Thoracic aorta (tissue), 2 donors: ENCODE measurements around the gene FOXD1. TPM values are rescaled to one million over a fixed set of nuclear protein-coding genes. Genes with fewer than 3 reads are reported as not detected.

Source experiments
- ATAC-seq: fragments of 150-250 bp; one replicate; pipeline ENCODE4 v1.8.0; 2017; ENCODE audit warnings: low read depth; ENCODE audit not compliant: insufficient number of reproducible peaks, low FRiP score
- DNase-seq: peaks from one replicate; pipeline ENCODE4 v3.0.0-alpha.2; 2020; ENCODE audit warnings: low spot score
- H3K27ac ChIP-seq, 2 donors: fragments of 200-600 bp; sonication (generic); 1 replicate in 1 of 2; 2 replicates in 1 of 2; pipeline ENCODE4 v1.5.1; 2016; ENCODE audit warnings: mild to moderate bottlenecking in 2 of 2, moderate library complexity in 2 of 2
- H3K27me3 ChIP-seq: fragments of 200-600 bp; sonication (generic); replicated peaks from 2 replicates; pipeline ENCODE4 v1.6.0; 2016; ENCODE audit warnings: mild to moderate bottlenecking; ENCODE audit not compliant: insufficient read depth
- H3K36me3 ChIP-seq: fragments of 200-600 bp; sonication (generic); one replicate; pipeline ENCODE4 v1.5.1; 2016
- H3K4me1 ChIP-seq, 2 donors: fragments of 200-600 bp; sonication (generic); 1 replicate in 1 of 2; 2 replicates in 1 of 2; pipeline versions ENCODE4 v1.5.1 to v1.6.0; 2016; ENCODE audit warnings: low read depth in 2 of 2, mild to moderate bottlenecking in 1 of 2; ENCODE audit not compliant: control insufficient read depth in 1 of 2
- H3K4me3 ChIP-seq: fragments of 200-600 bp; sonication (generic); 2 replicates; pipeline ENCODE4 v1.5.1; 2016; ENCODE audit warnings: mild to moderate bottlenecking
- H3K9me3 ChIP-seq: fragments of 200-600 bp; sonication (generic); 2 replicates; pipeline ENCODE4 v1.5.1; 2016
- CTCF ChIP-seq: fragments of 200-600 bp; sonication (generic); IDR thresholded peaks from one replicate; pipeline ENCODE4 v1.5.1; 2019; ENCODE audit warnings: antibody characterized with exemption
- total RNA-seq, 2 donors: library from RNA; depleted of rRNA; stranded (reverse); fragments of >200 nt; gene quantifications; one replicate each; pipeline versions ENCODE4 v1.1.0 to v1.2.3, GENCODE V29; 2016

Gene FOXD1
- total RNA-seq, 2 donors from 2014 or later = 6.8 to 10.0 TPM

GRCh38 chr5:73486119-73486899, 37.7 kb upstream of the FOXD1 start:
- no peaks in the 10 kb centered on the region for H3K4me1 ChIP-seq
- TF ChIP-seq CTCF = no peak
- H3K9me3 ChIP-seq = no peaks in the 10 kb centered on the region
- ATAC-seq = no peak
- DNase-seq = no peak
- H3K4me3 ChIP-seq = no peak overlapping the region
- H3K27ac ChIP-seq = no peak overlapping the region
- no peaks in the 10 kb centered on the region for H3K27me3 ChIP-seq
- no peaks in the 10 kb centered on the region for H3K36me3 ChIP-seq

DNA sequence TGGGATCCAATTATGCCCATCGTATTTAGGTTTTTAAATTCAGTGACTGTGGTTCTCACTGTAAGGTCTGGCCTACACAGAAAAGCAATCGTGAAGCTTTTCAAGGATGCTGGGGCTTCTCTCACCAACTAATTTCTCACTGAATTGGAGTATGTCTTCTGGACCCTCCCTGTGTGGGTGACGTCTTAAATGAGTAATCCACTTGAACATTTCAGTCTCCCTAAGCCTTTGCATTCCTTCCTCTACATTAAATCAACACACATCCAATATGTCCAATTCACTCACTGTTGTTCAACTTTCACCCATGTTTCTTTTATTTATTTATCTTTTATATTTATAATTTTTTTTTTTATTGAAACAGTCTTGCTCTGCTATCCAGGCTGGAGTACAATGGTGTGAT, 37.1 kb upstream of the FOXD1 start:
- Histone ChIP-seq H3K4me1 (no peaks in the 10 kb centered on the region), H3K9me3 (no peaks in the 10 kb centered on the region), H3K27ac (no peak overlapping the region), H3K4me3 (no peak overlapping the region), H3K27me3 (no peaks in the 10 kb centered on the region), H3K36me3 (no peaks in the 10 kb centered on the region)
- ATAC-seq (no peak), DNase-seq (no peak)
- TF ChIP-seq CTCF = no peak

DNA sequence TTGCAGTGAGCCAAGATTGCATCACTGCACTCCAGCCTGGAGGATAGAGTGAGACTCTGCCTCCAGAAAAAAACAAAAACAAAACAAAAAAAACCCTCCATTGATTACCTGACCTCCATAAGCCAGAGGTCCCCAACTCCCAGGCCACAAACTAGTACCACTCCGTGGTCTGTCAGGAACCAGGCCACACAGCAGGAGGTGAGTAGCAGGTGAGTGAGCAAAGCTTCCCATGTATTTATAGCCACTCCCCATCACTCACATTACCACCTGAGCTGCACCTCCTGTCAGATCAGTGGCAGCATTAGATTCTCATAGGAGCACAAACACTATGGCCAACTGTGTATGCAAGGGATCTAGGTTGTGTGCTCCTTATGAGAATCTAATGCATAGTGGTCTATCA, 35.9 kb upstream of the FOXD1 start:
- no peaks in the 10 kb centered on the region for H3K27me3 ChIP-seq
- no peaks in the 10 kb centered on the region for H3K4me1 ChIP-seq
- ATAC-seq (no peak), DNase-seq (no peak)
- H3K27ac ChIP-seq = no peak overlapping the region
- H3K9me3 ChIP-seq = no peaks in the 10 kb centered on the region
- no peak for TF ChIP-seq CTCF
- H3K36me3 ChIP-seq = no peaks in the 10 kb centered on the region
- H3K4me3 ChIP-seq = no peak overlapping the region

DNA sequence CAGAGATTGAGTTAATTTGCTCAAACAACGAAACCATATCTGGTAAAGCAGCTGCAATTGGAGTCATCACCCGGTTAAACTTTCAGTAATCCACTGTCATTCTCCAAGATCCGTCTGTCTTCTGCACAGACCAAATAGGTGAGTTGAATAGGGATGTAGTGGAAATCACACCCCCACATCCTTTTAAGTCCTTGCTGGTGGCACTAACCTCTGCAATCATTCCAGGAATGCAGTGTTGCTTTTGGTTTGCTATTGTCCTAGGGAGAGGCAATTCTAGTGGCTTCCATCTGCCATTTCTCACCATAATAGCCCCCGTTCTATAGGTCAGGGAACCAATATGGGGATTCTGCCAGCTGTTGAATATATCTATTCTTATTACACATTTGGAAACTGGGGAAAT, 35.1 kb upstream of the FOXD1 start:
- H3K27me3 ChIP-seq = no peaks in the 10 kb centered on the region
- H3K36me3 ChIP-seq = no peaks in the 10 kb centered on the region

More for the DNA sequence above, 35.1 kb upstream of the FOXD1 start:
- no peak overlapping the region for H3K4me3 ChIP-seq
- no peak for TF ChIP-seq CTCF
- no peak overlapping the region for H3K27ac ChIP-seq
- no peaks in the 10 kb centered on the region for H3K4me1 ChIP-seq
- no peaks in the 10 kb centered on the region for H3K9me3 ChIP-seq
- no peak for ATAC-seq
- DNase-seq = no peak
